Stimulated activated CD4-positive, alpha-beta T cell treated with anti-CD3 and anti-CD28 coated beads, Interleukin-2, amount 100 ng/mL, for 4 hours (primary cell): ENCODE measurements around the gene UBE2J2.

Experiments
- DNase-seq: peaks from one replicate; pipeline ENCODE4 v3.0.0-alpha.2; 2020; ENCODE audit warnings: low read depth

The UBE2J2 gene

DNA sequence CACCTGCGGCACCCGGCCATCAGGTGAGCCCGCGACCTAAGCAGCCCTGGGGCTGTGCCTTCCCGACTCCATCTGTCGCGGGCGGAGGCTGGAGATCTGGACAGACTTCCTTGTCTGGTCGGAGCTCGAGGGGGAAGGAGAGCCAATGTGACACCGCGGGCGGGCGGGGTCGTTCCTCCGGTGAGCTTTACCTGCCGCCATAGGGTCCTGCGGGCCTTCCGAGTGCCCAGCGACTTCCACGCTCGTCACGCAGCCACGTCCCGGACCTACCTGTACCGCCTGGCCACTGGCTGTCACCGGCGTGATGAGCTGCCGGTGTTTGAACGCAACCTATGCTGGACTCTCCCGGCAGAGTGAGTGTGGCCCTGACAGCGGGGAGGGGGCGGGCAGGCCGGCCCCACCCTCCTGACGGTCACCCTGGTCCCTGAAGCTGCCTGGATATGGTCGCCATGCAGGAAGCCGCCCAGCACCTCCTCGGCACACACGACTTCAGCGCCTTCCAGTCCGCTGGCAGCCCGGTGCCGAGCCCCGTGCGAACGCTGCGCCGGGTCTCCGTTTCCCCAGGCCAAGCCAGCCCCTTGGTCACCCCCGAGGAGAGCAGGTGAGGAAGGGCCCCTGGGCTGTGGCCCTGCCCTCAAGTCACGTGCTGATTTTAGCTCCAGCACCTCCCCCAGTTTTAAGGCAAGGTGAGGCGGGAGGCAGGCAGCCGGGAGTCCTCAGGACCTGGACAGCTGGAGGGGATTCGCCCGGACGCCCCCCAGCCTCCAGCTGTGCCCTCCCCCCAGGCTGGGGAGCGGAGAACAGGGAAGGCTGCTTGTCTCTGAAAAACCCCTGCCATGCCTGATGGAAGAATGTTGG lies 35.8 kb upstream of the UBE2J2 start:
- DNase-seq: no peak

DNA sequence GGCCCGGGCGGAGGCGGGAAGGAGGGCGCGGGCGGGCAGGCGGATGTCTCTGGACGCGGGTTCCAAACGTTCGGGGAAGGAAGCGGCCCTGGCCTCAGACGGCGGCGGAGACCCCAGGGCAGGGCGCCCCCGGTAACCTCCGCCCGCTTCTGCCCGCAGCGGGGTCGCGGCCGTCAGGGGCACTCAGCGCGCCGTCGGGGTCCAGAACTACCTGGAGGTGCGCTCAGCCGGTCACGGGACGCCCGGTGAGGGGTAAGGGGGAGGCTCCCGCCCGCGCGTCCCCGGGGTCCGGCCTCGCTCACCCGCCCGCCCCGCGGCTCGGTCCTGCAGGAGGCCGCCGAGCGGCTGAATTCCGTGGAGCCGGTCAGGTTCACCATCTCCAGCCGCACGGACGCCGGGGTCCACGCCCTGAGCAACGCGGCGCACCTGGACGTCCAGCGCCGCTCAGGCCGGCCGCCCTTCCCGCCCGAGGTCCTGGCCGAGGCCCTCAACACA lies 35.1 kb upstream of the UBE2J2 start:
- DNase-seq: no peak

DNA sequence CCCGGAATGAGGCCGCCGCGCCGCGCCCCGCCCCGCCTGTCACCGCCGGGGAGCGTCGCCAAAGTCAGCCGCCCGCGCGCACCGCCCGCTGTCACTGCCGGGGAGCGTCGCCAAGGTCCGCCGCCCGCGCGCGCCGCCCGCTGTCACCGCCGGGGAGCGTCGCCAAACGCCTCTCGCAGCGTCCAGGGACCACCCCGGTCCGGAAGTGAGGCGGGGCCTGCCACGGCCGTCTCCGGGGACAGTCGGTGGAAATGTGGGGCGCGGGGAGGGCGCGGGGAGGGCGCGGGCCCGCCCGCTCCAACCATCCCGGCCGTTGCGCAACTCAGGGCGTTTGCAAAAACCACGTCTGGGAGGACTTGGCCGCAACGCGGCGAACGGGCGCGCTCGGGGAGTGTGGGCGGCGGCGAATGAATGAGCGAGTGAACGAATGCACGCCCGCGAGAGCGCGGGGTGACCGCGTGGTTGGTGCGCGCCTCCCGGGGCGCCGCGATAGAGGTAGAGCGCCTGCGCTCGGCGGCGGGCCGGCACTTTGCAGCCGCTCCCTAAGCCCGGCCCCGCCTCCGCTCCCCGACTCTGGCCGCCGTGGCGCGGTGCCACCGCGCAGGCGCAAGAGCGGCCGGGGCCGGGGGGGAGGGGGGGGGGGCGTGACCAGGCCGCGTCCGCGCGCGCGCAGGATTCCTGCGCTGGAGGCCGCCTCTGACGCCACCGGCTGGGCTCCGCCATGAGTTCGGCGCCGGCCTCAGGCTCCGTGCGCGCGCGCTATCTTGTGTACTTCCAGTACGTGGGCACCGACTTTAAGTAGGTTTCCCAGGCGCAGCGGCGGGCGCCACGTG lies 34.5 kb upstream of the UBE2J2 start, which contains the start of the genes ACAP3 and PUSL1:
TSS of gene ACAP3 (minus strand) at position 8 of the 833 bp plus-strand sequence. CDS start 115 bp downstream, outside the sequence.
TSS of gene PUSL1 (plus strand) at position 675 of the 833 bp plus-strand sequence. CDS start at position 722, 47 bp downstream.
- DNase-seq: peak; percentile 81

DNA sequence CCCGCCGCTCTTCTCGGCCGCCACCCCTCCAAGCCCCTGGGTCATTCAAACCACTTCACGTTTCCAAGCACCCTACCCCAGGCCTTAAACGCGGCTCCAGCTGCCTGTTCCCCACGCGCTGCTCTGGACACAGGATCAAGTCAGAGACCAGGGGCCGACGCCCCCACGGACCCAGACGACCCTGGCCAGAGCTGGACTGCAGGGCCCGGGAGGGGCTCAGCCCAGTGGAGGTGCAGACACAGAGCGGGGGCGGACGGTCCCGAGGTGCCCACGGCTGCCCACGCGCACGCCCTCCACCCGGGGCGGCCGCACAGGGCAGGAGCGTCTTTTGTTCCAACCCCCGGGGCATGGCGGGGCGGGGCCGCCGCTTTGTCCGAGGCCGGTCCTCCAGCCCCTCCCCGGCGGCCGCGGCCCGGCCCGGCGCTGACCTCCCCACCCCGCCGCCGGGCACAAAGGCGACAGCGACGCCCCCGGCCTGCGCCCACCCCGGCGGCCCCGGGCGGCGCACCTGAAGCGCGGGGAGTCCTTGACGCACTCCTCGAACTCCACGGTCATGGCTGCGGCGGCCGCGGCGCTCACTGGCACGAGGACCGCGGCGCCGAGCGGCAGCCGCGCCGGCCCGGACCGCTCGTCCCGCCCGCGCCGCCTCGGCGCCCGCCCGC lies 33.7 kb upstream of the UBE2J2 start:
- DNase-seq: no peak

DNA sequence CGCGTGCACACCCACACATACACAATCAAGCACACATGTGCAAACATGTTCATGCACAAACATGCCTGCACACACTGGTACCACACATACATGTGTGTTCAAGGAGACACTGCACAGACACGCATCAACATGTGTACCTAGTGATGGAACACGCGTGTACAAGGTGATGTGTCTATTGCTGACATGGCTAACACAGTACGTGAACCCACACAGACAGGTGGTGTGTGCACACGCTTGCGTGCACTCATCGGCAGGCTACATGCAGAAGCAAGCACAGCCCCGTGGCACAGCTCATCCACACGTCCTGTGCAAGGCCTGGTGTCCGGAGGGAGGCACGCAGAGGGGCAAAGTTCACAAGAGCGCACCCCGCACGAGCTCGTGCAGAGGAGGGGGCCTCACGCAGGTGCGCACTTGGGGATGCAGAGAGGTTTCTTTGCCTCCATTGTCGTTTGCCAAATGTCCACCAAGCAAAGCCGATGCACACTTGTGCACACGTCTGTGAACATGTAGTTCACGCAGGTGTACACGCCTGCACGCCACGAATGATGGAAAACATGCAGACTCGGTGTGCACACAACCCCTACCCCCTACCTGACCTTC lies 33.1 kb upstream of the UBE2J2 start:
- DNase-seq: no peak

DNA sequence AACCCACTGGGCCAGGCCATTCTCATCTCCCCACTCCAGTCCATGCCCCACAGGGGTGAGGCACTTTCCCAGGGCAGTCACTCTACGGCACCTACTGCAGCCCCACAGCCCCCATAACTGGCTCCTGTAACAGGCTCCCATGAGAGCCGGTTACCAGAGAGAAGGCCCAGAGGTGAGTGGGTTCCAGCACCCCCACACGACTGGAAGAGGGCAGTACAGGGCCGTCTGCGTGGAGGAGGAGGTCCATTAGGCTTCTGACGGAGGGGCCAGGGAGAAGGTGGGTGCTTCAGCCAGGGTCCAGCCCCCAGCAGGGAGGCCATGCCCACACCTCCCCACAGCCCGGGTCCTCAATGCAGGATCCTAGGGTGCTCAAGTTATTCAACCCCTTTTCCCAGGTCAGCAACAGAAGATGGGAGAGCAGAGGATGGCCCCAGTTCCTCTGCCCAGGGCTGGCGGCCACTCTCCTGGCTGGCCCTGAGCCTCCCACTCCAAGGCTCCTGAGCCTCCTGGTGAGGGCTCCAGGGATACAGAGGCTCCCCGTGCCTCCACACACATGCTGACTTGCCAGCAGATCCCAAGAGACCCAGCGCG lies 32.5 kb upstream of the UBE2J2 start:
- DNase-seq: no peak

DNA sequence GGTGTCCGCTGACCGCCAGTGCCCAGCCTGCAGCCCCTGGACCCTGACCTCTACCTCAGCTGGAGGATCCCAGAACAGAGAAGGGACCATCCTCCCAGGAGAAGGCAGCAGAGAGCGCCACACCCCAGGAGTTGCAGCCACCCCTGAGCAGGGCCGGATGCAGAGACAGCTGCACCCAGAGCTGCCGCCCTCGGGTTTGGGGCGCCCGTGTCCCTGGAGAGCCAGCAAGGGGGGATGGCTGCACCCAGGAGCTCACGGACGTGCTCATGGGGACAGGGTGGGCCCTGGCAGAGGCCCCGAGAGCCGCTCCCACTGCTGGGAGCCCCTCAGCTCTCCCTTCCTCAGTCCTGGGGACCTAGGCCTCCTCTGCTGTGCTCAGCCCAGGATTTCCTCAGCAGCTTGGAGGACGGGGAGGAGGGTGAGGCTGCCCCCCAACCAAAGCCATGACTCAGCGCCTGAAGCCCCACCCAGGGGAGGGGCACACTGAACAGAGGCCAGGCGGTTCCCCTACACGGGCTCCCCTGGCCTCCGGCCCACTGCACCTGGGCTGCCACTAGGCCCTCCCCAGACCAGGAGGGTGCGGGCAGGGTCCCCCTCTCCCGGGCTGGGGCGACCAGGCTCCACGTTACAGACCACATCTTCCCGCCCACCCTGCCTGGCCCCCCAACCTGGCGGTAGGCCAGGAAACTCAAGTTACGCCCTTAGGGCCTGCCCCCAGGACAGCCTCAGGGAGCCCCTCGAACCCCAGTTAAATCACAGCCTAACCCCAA lies 31.8 kb upstream of the UBE2J2 start:
- peak; percentile 67 for DNase-seq

DNA sequence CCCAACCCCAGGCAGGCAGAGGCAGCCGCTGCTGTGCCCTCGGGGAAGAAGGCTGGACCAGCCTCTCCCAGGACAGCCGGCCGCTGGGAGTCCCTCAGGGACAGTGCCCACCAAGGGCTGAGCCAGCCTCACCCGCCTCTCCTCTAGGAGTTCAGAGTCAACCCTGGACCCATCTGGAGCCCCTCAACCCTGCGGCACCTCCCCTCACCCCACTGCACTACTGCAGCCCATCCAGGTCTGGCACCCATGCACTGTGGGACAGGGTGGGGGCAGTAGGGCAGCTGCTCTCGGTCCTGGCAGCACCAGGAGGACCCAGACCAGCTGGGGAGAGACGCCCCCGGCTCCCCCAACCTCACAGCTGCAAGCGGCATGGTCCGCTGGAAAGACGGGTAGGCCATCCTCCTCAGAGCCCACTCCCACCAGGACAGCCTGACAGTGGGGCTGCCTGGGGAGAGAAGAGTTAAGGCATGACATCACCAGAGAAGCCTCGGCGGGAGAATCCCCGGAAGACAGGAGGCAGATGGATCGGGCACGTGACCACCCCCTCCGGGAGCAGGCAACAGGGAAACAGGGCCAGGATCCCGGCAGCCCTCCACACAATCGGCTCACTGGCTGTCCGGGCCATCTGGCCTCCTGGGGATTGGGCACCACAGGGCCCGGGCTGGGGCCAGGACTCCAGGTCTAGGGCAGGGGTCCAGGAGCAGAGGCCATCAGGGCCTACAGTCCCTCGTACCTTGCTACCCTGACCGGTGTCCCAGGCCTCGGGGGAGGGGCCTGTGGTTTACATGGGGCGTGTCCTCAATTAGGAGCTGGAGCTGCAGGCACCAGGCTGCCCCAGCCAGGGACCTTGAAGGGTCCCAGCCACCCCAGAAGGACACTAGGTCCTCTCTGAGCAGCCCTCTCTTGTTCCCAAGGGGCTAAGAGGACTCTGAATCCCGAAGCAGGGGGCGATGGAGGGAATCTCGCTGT lies 31.0 kb upstream of the UBE2J2 start:
- DNase-seq: no peak

DNA sequence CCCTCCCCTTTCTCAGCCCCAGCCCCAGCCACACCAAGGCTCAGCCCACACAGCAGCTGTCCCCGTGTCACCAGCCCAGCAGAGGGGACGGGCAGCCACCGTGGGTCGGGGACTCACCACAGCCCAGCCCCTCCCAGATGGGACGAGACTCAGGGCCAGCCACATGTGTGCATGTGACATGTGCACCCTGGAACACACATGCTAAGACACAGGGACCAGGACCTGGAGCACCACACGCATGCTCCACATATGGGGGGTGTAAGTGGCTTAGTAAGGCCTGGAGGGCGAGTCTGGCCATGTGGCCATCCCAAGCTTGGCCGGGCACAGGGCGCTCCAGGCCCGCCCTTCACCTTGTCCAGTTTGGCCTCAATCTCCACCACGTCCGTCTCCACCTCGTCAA lies 30.1 kb upstream of the UBE2J2 start:
- DNase-seq: no peak

DNA sequence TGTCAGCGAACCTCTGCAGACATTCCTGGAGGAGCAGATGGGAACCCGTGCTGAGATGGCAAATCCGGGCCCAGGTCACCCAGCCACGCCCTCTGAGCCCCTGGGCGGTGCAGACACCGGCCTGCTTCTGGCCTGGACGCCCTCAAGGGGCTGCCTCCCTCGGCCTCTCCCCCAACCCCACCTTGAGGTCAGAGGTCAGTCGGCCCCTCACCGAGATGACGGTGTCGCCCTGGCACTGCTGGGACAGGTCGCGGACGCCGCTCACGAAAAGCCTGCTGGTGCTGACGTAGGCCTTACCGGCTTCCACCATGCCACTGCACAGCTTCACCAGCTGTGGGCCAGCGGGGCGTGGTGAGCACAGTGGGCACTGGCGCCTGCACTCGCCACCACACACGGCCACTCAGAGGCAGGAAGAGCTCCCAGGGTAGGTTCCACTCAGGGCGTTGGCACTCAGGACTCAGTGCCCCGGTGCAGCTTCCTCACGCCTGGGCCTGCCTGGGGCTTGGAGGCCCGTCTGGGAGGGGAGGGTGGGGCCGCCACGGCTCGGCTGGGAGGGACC lies 29.4 kb upstream of the UBE2J2 start:
- no peak for DNase-seq

DNA sequence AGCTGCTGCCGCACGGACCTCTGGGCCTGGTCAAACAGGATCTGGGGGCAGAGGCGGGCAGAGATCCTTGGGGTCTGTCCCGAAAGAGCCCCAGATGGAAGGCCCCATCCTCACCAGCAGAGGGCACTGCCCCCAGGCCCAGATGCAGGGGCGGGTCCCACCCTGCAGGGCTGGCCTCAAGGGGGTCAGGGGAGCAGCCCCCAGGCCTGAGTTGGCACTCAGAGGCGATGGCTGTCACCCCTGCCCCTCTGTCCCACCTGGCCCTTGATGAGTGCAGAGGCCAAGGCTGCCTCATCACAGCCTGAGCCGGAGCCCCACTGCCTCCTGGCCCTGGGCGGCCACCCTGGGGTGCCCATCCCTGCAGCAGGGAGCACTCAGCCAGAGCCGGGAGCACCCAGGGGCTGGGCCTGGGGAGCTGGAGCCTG lies 28.4 kb upstream of the UBE2J2 start:
- no peak for DNase-seq

DNA sequence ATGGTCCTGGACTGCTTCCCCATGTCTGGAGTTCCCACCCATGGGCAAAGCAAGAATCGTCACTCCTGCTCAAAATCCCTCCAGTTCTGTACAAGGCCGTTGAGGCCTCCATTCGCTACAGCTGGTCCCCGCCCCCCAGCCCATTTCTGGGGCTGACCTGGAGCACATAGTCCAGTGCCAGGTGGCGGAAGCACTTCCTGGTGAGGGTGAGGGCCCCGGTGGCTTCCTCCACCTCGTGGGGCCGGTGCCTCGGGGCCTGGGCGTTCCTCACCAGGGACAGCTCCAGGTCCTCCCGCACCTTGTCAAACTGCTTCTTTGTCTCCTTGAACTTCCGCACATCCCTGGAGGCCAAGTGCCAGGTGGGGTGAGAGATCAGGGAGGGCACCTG lies 26.7 kb upstream of the UBE2J2 start:
- no peak for DNase-seq

DNA sequence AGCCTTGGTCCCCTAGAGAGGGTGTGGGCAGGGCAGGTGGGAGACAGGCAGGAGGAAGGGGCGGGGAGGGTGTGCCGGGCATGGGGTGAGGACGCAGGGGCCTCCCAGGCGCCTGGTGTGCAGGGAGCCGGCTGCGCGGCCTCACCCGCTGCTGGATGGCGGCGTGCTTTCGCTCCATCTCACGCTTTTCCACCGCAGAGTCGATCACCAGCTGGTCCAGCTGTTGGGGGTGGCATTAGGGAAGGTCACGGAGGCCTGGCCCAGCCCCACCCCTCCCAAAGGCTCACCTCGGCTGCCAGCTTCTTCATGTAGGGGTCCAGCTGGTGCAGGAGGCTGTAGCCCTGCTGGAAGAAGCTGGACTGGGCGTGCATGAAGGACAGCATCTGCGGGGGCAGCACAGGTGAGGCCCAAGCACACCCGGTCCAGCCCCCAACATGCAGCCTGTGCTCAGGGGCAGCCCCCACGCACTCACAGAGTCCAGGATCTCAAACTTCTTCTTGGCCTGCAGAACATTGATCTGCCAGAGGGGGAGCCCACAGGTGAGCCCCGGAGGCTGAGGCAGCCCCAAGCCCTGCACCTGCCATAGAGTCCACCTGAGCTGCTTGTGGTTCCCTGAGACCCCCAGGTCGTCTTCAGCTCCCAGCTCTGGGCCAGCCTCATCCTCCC lies 26.2 kb upstream of the UBE2J2 start:
- no peak for DNase-seq

DNA sequence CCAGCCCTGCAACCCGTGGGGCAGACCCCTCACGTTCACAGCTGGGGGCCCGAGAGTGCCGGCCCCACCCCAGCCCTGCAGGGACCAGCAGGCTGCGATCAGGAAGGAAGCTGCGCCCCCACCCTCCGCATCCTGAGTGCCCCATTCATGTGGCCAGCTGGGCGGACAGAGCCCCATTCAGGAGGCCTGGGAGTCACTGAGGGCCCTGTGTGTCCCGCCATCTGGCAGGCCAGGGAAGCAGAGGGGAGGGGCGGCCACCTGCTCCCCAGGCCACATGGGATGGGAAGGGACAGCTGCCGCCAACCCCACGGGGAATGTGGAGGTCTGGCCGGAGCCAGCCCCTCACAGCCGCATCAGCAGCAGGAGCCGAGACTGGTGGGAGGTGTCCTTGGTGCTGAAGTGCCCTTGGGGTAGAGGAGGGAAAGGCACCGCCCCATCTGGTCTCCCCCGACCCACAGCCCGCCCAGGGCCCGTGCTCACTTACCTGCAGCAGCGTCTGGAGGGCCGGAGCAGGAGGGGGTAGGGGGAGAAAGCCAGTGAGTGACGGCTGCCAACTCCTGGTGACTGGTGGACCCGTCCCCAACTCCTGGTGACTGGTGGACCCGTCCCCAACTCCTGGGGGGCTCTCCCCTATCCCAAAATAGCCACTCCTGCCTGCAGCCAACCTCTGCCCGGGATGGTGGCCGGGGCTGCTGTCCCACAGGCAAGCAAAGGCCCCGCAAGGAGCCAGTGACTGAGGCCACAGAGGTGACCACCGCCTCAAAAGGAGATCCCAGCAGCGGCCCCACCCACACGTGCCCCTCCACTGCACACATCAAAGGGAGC lies 25.4 kb upstream of the UBE2J2 start:
- DNase-seq: no peak

DNA sequence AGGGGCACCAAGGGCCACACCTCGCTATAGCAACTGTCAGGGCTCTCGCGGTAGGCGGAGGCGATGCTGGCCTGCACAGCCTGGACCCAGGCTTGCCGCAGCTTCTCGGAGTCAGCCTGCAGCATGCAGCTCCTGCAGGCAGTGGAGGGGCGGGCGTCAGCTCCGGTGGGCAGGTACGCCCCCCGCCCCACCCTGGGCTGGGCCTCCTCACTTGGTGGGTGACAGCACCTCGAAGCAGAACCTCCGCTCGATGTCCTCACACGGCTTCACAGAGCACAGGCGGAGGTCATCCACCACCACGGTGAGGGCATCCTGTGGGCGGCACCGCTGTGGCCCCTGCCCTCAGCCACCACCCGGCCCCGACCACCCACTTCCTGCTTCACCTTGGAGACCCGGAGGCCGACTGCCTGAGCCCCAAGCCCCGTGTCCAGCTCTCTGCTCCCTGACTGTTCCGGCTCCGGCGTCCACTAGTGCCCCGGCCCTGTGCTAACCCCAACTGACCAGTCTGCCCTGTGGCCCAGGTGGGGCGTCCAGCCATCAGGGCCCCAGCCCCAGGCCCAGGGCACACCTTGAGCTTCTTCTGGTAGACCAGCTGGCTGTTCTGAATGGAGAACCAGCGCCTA lies 24.3 kb upstream of the UBE2J2 start:
- no peak for DNase-seq

DNA sequence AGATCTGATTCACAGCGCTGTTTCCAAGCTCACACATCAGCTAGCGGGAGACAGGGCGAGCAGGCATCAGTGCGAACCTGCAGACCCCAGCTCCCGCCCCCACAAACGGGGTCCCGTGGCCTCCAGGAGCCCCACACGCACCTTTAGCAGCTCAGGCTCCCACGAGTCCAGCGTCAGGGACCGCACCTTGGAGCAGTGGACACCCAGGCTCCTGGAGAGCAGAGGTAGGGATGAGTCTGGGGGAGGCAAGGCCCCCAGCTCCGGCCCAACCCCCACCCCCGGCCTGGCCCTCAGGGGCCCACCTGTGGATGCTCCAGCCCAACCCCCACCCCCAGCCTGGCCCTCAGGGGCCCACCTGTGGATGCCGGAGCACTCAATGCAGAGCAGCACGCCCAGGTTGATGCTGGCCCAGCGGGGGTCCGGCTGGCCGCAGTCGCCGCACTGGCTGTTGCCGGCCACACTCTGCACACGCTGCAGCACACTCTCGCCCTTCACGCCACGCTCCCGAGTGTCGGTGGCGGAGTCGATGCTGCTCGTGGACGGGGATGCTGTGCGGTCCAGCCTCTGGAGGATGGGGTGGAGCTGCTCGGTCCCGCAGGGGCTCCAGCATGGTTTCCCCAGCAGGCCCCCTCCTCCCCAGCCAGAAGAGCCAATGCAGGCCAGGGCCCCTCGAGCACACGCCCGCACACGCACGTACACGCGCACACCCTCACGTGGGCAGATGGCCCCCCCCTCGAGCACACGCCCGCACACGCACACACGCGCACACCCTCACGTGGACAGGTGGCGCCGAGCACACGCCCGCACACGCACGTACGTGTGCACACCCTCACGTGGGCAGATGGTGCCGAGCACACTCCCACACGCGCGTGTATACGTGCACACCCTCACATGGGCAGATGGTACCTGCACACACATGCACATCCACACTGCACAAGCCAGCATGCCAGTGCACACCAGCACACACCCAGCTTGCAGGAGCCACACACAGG lies 22.7 kb upstream of the UBE2J2 start:
- DNase-seq: no peak
